Endothelial cell of umbilical vein (primary cell): ENCODE data around the gene KRTAP10-7. TPM values are rescaled to one million over a fixed set of nuclear protein-coding genes. Genes with fewer than 3 reads are reported as not detected.

Experiments
- BruUV-seq: library from RNA; stranded (reverse); fragments of 400-500 nt; replicated peaks from 2 replicates; lab custom pipeline; 2021; lab: Mats Ljungman, UMichigan
- CTCF ChIA-PET: fragments of 300-600, 350-600 bp; sonication (Branson Sonifier 250); formaldehyde crosslinking; loops from one replicate; lab custom pipeline; 2021; ENCODE audit warnings: antibody characterized with exemption, inconsistent platforms; lab: Charles Lee
- POLR2A ChIA-PET: fragments of 300-600, 350-600 bp; sonication (Branson Sonifier 250); formaldehyde crosslinking; loops from one replicate; lab custom pipeline; 2021; ENCODE audit warnings: antibody characterized with exemption, inconsistent platforms; lab: Charles Lee
- DNase-seq: peaks from one replicate; pipeline ENCODE4 v3.0.0-alpha.2; 2011; ENCODE audit warnings: low read depth, low spot score
- FAIRE-seq: peaks from 2 replicates; lab custom pipeline; 2011; peaks lifted over from hg19 to GRCh38; lab: Jason Lieb, UNC
- H2AFZ ChIP-seq: 2 replicates; pipeline ENCODE4 v1.6.0; 2012; ENCODE audit warnings: low read depth, low read length, control low read depth, inconsistent platforms
- H3K27ac ChIP-seq: 2 replicates; pipeline ENCODE4 v1.5.1; 2011; ENCODE audit warnings: low read depth, mild to moderate bottlenecking, control low read depth, low read length, moderate library complexity; ENCODE audit not compliant: insufficient read depth
- H3K27me3 ChIP-seq, 2 experiments: 2 replicates each; pipeline versions ENCODE4 v1.6.0 to v1.6.1; 2011; ENCODE audit warnings: low read length in 2 of 2, mixed read lengths in 1 of 2; ENCODE audit not compliant: control insufficient read depth in 2 of 2, insufficient read depth in 2 of 2
- H3K36me3 ChIP-seq, 2 experiments: 2 replicates in 1 of 2; 3 replicates in 1 of 2; pipeline ENCODE4 v1.5.1; 2011; ENCODE audit warnings: low read length in 2 of 2, mild to moderate bottlenecking in 1 of 2, moderate library complexity in 1 of 2; ENCODE audit not compliant: control insufficient read depth in 2 of 2, insufficient read depth in 2 of 2; ENCODE audit errors: extremely low read depth in 1 of 2
- H3K4me1 ChIP-seq: 3 replicates; pipeline ENCODE4 v1.5.1; 2011; ENCODE audit warnings: mild to moderate bottlenecking, low read length; ENCODE audit not compliant: control insufficient read depth, insufficient read depth; ENCODE audit errors: extremely low read depth
- H3K4me2 ChIP-seq: 2 replicates; pipeline ENCODE4 v1.6.1; 2011; ENCODE audit warnings: low read length, control low read depth, mixed read lengths; ENCODE audit not compliant: insufficient read depth
- H3K4me3 ChIP-seq, 3 experiments: fragments of 200-600 bp in 1 of 3; sonication (generic), shearing (Covaris generic) in 1 of 3; replicated peaks in 1 of 3; 2 replicates each; pipeline ENCODE4 v1.5.1; 2011 to 2016; ENCODE audit warnings: control low read depth in 3 of 3, low read length in 3 of 3, mild to moderate bottlenecking in 2 of 3, inconsistent platforms in 1 of 3, low read depth in 1 of 3, moderate library complexity in 1 of 3; ENCODE audit not compliant: insufficient read depth in 1 of 3
- H3K79me2 ChIP-seq: 2 replicates; pipeline ENCODE4 v1.6.0; 2012; ENCODE audit warnings: low read length, inconsistent platforms; ENCODE audit not compliant: control insufficient read depth, insufficient read depth
- H3K9ac ChIP-seq: replicated peaks from 2 replicates; pipeline ENCODE3; 2011; ENCODE audit warnings: low read length, control low read depth; ENCODE audit not compliant: insufficient read depth; ENCODE audit errors: extremely low read depth
- H3K9me1 ChIP-seq: replicated peaks from 3 replicates; pipeline ENCODE4 v1.6.0; 2011; ENCODE audit warnings: mild to moderate bottlenecking, low read length; ENCODE audit not compliant: control insufficient read depth, insufficient read depth; ENCODE audit errors: extremely low read depth
- H3K9me3 ChIP-seq: replicated peaks from 2 replicates; pipeline ENCODE4 v1.5.1; 2012; ENCODE audit warnings: low read length, inconsistent platforms; ENCODE audit not compliant: control insufficient read depth, insufficient read depth
- H4K20me1 ChIP-seq: replicated peaks from 2 replicates; pipeline ENCODE3; 2011; ENCODE audit warnings: mild to moderate bottlenecking, low read length; ENCODE audit not compliant: control insufficient read depth, insufficient read depth; ENCODE audit errors: extremely low read depth
- CTCF ChIP-seq, 2 donors: IDR thresholded peaks; 1 replicate in 1 of 2; 2 replicates in 1 of 2; pipeline ENCODE4 v1.5.1; 2011; ENCODE audit warnings: low read length in 2 of 2, mild to moderate bottlenecking in 2 of 2, moderate library complexity in 2 of 2, control low read depth in 1 of 2, inconsistent platforms in 1 of 2, low read depth in 1 of 2; ENCODE audit not compliant: insufficient read depth in 1 of 2; ENCODE audit errors: extremely low read depth in 1 of 2
- EZH2 ChIP-seq: IDR thresholded peaks from 2 replicates; pipeline ENCODE4 v1.6.1; 2012; ENCODE audit warnings: borderline replicate concordance, low read depth, mild to moderate bottlenecking, moderate library complexity, low read length, inconsistent platforms; ENCODE audit not compliant: severe bottlenecking
- FOS ChIP-seq: IDR thresholded peaks from 2 replicates; pipeline ENCODE4 v1.6.1; 2011; ENCODE audit warnings: mild to moderate bottlenecking, low read length, moderate library complexity, borderline replicate concordance; ENCODE audit not compliant: insufficient read depth
- GATA2 ChIP-seq: IDR thresholded peaks from 2 replicates; pipeline ENCODE4 v1.7.0; 2011; ENCODE audit warnings: low read depth, mild to moderate bottlenecking, moderate library complexity, mixed read lengths, low read length; ENCODE audit not compliant: insufficient read length, insufficient read depth
- JUN ChIP-seq: IDR thresholded peaks from 2 replicates; pipeline ENCODE4 v1.6.1; 2011; ENCODE audit warnings: borderline replicate concordance, low read depth; ENCODE audit not compliant: insufficient read length, insufficient read depth
- MAX ChIP-seq: IDR thresholded peaks from 2 replicates; pipeline ENCODE4 v1.6.1; 2011; ENCODE audit not compliant: insufficient read depth, insufficient read length
- POLR2A ChIP-seq: IDR thresholded peaks from 2 replicates; pipeline ENCODE4 v1.6.1; 2012; ENCODE audit warnings: low read depth, mild to moderate bottlenecking, control low read depth, low read length
- POLR2AphosphoS5 ChIP-seq: IDR thresholded peaks from 2 replicates; pipeline ENCODE4 v1.6.1; 2012; ENCODE audit warnings: low read depth, mild to moderate bottlenecking, control low read depth, low read length, moderate library complexity; ENCODE audit not compliant: insufficient read depth
- dilution Hi-C: fragments of 300-500 bp; cut with MboI; formaldehyde crosslinking; loops from one replicate; pipeline ENCODE4 v1.15.0; 2019; ENCODE audit warnings: low sequenced_read_pairs; ENCODE audit not compliant: extremely low pct_ligation_motif_present
- intact Hi-C: fragments of 100-400 bp; cut with micrococcal nuclease; formaldehyde crosslinking; loops from one replicate; pipeline ENCODE4 v1.10.0; 2022
- polyA plus RNA-seq, 4 experiments: library from polyadenylated mRNA; depleted of rRNA in 3 of 4; stranded (reverse) in 3 of 4; unstranded in 1 of 4; fragments of >200 nt; gene quantifications; 2 replicates each; pipeline versions ENCODE4 v1.2.1 to v1.2.3, GENCODE V29; 2011 to 2012; ENCODE audit warnings: missing spikeins in 1 of 4
- total RNA-seq: library from RNA; stranded (reverse); gene quantifications from 2 replicates; pipeline ENCODE4 v1.2.3, GENCODE V29; 2021

The KRTAP10-7 gene
- total and polyA plus RNA-seq, 2 donors (not counting 3 experiments of a cell fraction or from before 2014, with no cell fraction given), result not detected

DNA sequence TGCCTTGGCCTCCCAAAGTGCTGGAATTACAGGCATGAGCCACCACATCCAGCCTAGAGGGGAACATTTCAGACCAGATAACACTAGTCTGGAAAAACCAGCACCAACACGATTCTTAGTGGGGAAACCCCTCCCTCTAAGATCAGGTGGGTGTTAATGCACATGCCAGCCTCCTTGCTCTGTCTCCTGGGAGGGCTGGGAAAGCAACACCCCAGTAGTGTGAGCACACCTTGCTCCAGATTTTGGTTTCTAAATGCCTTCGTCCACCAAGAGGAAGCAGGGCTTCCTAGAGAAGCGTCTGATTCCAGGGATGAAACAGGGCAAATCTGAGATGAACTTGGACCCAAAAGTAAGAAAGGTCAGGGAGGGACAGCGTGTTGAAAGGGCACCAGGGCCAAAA lies 29.1 kb upstream of the KRTAP10-7 start:
- no peaks in the 10 kb centered on the region for H3K9me1 ChIP-seq
- no peak for FAIRE-seq
- BruUV-seq, result no TSS peak

More for the DNA sequence above, 29.1 kb upstream of the KRTAP10-7 start:
- POLR2A ChIA-PET, result no interaction called here
- H4K20me1 ChIP-seq, result no peaks in the 10 kb centered on the region
- dilution Hi-C loops, result no loop called here
- H3K4me3 ChIP-seq, result no peak overlapping the region
- H3K4me2 ChIP-seq, result no peak overlapping the region
- no peaks in the 10 kb centered on the region for H3K79me2 ChIP-seq
- H3K9ac ChIP-seq, result no peak overlapping the region
- H3K9me3 ChIP-seq, result no peaks in the 10 kb centered on the region
- intact Hi-C loops, result no loop called here
- no peak overlapping the region for H3K27ac ChIP-seq
- H2AFZ ChIP-seq, result no peak overlapping the region
- H3K27me3 ChIP-seq, result no peaks in the 10 kb centered on the region
- CTCF ChIA-PET, result no interaction called here
- DNase-seq, result no peak
- TF ChIP-seq POLR2A (no peak), MAX (no peak), EZH2 (no peak), GATA2 (no peak), CTCF (IDR thresholded peaks at IDR 0.05; ENCODE audit: extremely low read depth in 1 of 2, insufficient read depth in 1 of 2, low read depth in 1 of 2, low read length in 2 of 2) (no peak), FOS (no peak), POLR2AphosphoS5 (no peak), JUN (no peak)
- H3K36me3 ChIP-seq, result no peaks in the 10 kb centered on the region
- no peaks in the 10 kb centered on the region for H3K4me1 ChIP-seq
